Right lobe of liver (tissue), 4 donors: ENCODE data around the gene ACTN4.

Experiments
- POLR2A ChIP-seq: fragments of 450-650 bp; IDR thresholded peaks from one replicate; pipeline ENCODE4 v1.6.1; 2017; ENCODE audit warnings: antibody characterized with exemption, mild to moderate bottlenecking
- TF ChIP-seq, protein P1 (sequence below), 4 donors: fragments of 200-600 bp in 3 of 4; fragments of 450-650 bp in 1 of 4; IDR thresholded peaks; one replicate each; pipeline versions ENCODE4 v1.5.1 to v1.8.0; 2016 to 2022; ENCODE audit warnings: antibody characterized with exemption in 4 of 4, mild to moderate bottlenecking in 2 of 4
- donor health status: DM: no; HTN: no; CAD: no.
- donor health status: DM: no; HTN: no; CAD: no.
- donor health status: DM: no; HTN: yes; CAD: no.

DNA sequence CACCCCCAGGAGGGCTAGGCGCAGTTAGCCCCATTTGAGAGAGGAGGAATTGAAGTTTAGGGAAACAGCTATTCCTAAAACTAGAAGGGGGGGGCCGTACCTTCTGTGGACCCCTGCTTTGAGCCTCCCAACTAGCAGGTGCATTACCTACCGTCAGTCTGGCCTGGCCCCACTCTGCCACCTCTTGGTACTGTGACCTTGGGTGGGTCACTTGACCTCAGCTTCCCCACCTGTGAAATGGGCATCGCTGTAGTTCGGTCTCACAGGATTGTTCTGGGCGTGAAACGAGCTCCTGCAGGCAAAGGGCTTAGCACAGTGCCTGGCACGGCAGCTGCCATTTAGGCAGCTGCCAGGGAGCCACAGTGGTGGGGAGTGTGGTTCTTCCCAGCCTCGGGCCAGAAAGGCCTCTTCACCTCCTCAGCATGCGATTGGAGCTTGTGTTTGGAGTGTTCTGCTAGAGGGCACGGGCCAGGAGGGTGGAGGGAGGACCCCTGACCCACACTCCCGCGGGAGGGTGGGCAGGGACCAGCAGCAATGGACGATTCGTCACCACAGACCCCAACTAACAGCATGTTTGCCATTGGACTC is 64.8 kb downstream of the ACTN4 start:
- TF ChIP-seq, protein P1, sequence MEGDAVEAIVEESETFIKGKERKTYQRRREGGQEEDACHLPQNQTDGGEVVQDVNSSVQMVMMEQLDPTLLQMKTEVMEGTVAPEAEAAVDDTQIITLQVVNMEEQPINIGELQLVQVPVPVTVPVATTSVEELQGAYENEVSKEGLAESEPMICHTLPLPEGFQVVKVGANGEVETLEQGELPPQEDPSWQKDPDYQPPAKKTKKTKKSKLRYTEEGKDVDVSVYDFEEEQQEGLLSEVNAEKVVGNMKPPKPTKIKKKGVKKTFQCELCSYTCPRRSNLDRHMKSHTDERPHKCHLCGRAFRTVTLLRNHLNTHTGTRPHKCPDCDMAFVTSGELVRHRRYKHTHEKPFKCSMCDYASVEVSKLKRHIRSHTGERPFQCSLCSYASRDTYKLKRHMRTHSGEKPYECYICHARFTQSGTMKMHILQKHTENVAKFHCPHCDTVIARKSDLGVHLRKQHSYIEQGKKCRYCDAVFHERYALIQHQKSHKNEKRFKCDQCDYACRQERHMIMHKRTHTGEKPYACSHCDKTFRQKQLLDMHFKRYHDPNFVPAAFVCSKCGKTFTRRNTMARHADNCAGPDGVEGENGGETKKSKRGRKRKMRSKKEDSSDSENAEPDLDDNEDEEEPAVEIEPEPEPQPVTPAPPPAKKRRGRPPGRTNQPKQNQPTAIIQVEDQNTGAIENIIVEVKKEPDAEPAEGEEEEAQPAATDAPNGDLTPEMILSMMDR (IDR thresholded peaks at IDR 0.05): no peak
- TF ChIP-seq POLR2A: no peak
